Kidney (tissue), 14 donors: ENCODE measurements around the gene ANKZF1. TPM values are rescaled to one million over a fixed set of nuclear protein-coding genes. Genes with fewer than 3 reads are reported as not detected.

Source experiments
- DNase-seq, 5 donors: peaks; one replicate each; pipeline ENCODE4 v3.0.0-alpha.2; 2013 to 2020
- FAIRE-seq: peaks from 2 replicates; lab custom pipeline; 2012; peaks lifted over from hg19 to GRCh38; lab: Jason Lieb, UNC
- H3K27ac ChIP-seq, 2 donors: one replicate each; pipeline ENCODE4 v1.7.0; 2013; ENCODE audit warnings: low read depth in 2 of 2, low read length in 2 of 2, inconsistent platforms in 1 of 2
- H3K27me3 ChIP-seq: one replicate; pipeline ENCODE4 v1.7.1; 2013; ENCODE audit warnings: low read length, inconsistent platforms; ENCODE audit not compliant: control insufficient read depth, insufficient read depth
- H3K36me3 ChIP-seq, 3 donors: one replicate each; pipeline versions ENCODE4 v1.7.0 to v1.7.1; 2013; ENCODE audit warnings: low read length in 3 of 3, control low read depth in 1 of 3, inconsistent platforms in 1 of 3; ENCODE audit not compliant: insufficient read depth in 3 of 3, control insufficient read depth in 2 of 3
- H3K4me1 ChIP-seq, 3 donors: one replicate each; pipeline versions ENCODE4 v1.7.0 to v1.7.1; 2013; ENCODE audit warnings: low read length in 3 of 3, inconsistent platforms in 1 of 3, low read depth in 1 of 3; ENCODE audit not compliant: control insufficient read depth in 2 of 3, insufficient read depth in 2 of 3
- H3K4me3 ChIP-seq, 3 donors: one replicate each; pipeline versions ENCODE4 v1.7.0 to v1.8.1; 2013; ENCODE audit warnings: low read length in 3 of 3, control low read depth in 1 of 3, inconsistent platforms in 1 of 3
- H3K9ac ChIP-seq, 3 donors: one replicate each; pipeline versions ENCODE4 v1.7.0 to v1.7.1; 2013; ENCODE audit warnings: low read length in 3 of 3, control low read depth in 1 of 3, inconsistent platforms in 1 of 3
- H3K9me3 ChIP-seq, 3 donors: one replicate each; pipeline versions ENCODE4 v1.7.0 to v1.7.1; 2013; ENCODE audit warnings: low read length in 3 of 3, control low read depth in 1 of 3, inconsistent platforms in 1 of 3; ENCODE audit not compliant: control insufficient read depth in 2 of 3, insufficient read depth in 1 of 3
- CTCF ChIP-seq: IDR thresholded peaks from 3 replicates; pipeline ENCODE4 v1.5.1; 2012; ENCODE audit warnings: mild to moderate bottlenecking, moderate library complexity, borderline replicate concordance; ENCODE audit not compliant: insufficient read depth; ENCODE audit errors: extremely low read depth
- intact Hi-C: fragments of 100-400 bp; cut with DNase I; formaldehyde crosslinking; loops from one replicate; pipeline ENCODE4 v1.11.1; 2022
- polyA plus RNA-seq: library from polyadenylated mRNA; stranded (reverse); fragments of 350-450 nt; fragmentation: Illumina TruSeq; extraction: RNeasy Lipid Tissue Mini Kit (QIAGEN cat#74804); gene quantifications from one replicate; pipeline ENCODE4 v1.2.3, GENCODE V29; 2014; ENCODE audit warnings: low read depth, low replicate concordance; ENCODE audit not compliant: insufficient read depth
- total RNA-seq: library from RNA; stranded (reverse); fragmentation: NEBNext Ultra II Directional; extraction: Animal tissue kit (Norgen Biotek cat#: 25700); gene quantifications from one replicate; pipeline ENCODE4 v1.2.1, GENCODE V29; 2021
- donor health status: control.
- donor health status: control.
- donor health status: control.
- donor health status: control.
- donor health status: control.
- donor health status: DM: yes; HTN: yes; CAD: no.
- donor health status: Normal renal cell carcinoma (clear cell type).

ANKZF1 gene
- total and polyA plus RNA-seq, 2 donors from 2014 or later = 26.6 to 48.9 TPM

- DNase-seq (no peak), FAIRE-seq (no peak)
- Histone ChIP-seq H3K9me3 (no peaks in the 10 kb centered on the region), H3K4me1 (peaks cover 0 to 15% (median 6%) of the 10 kb centered on the region in 3 donors), H3K9ac (no peak overlapping the region), H3K4me3 (no peak overlapping the region), H3K27ac (no peak overlapping the region), H3K27me3 (no peaks in the 10 kb centered on the region), H3K36me3 (peaks cover 2 to 21% (median 10%) of the 10 kb centered on the region in 3 donors)
- TF ChIP-seq CTCF = no peak
- intact Hi-C loops = no loop called here
Observed at GRCh38 chr2:219214786-219215185, 14.8 kb upstream of the ANKZF1 start.

- DNase-seq (peak; percentile 31 to 74 (median 63)), FAIRE-seq (no peak)
- Histone ChIP-seq H3K36me3 (peaks cover 2 to 31% (median 14%) of the 10 kb centered on the region in 3 donors), H3K4me1 (peaks cover 0 to 16% (median 6%) of the 10 kb centered on the region in 3 donors), H3K27ac (no peak overlapping the region), H3K4me3 (no peak overlapping the region), H3K9me3 (no peaks in the 10 kb centered on the region), H3K9ac (no peak overlapping the region), H3K27me3 (no peaks in the 10 kb centered on the region)
- no peak for TF ChIP-seq CTCF
- intact Hi-C loops = no loop called here
Observed at GRCh38 chr2:219215871-219216534, 13.6 kb upstream of the ANKZF1 start.

GRCh38 chr2:219216535-219216915 lies 13.1 kb upstream of the ANKZF1 start:
- H3K27me3 ChIP-seq = no peaks in the 10 kb centered on the region
- DNase-seq = no peak
- TF ChIP-seq CTCF = no peak
- H3K4me3 ChIP-seq = no peak overlapping the region
- H3K27ac ChIP-seq = no peak overlapping the region
- FAIRE-seq = no peak
- no peaks in the 10 kb centered on the region for H3K9me3 ChIP-seq
- no peak overlapping the region for H3K9ac ChIP-seq
- intact Hi-C loops = no loop called here
- peaks cover 0 to 16% (median 6%) of the 10 kb centered on the region in 3 donors for H3K4me1 ChIP-seq
- peaks cover 2 to 36% (median 14%) of the 10 kb centered on the region in 3 donors for H3K36me3 ChIP-seq
